Measurements from ENCODE around the gene LHFPL3. TPM values are rescaled to one million over a fixed set of nuclear protein-coding genes. Genes with fewer than 3 reads are reported as not detected.

Gene LHFPL3
- total RNA-seq, 1 experiment from 2014 or later, result 0.80 TPM

DNA sequence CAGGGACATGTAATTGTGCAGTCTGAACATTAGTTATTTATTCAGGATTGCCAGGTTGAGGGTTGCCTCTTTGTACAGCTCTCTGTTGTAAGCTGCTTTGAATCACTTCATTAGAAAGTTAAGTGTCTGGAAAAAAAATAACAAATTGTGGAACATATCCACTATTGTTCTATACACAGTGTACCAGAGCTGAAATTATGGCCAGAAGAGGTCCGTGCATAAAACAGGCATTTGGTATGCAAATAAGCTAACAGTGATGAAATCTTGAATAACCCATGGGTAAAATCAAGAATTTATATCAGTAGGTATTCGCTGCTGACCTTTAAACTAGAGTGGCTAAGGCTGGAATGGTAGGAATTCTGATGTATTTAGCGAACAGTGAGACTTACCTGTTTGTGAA, 152.1 kb downstream of the LHFPL3 start:
- no peak for DNase-seq
- Histone ChIP-seq H3K36me3 (replicated peaks; ENCODE audit: control insufficient read depth, insufficient read depth, low read length) (no peaks in the 10 kb centered on the region), H3K4me3 (ENCODE audit: insufficient read depth, low read depth, low read length) (no peak overlapping the region), H3K27me3 (ENCODE audit: control insufficient read depth, insufficient read depth, low read length) (no peaks in the 10 kb centered on the region)

DNA sequence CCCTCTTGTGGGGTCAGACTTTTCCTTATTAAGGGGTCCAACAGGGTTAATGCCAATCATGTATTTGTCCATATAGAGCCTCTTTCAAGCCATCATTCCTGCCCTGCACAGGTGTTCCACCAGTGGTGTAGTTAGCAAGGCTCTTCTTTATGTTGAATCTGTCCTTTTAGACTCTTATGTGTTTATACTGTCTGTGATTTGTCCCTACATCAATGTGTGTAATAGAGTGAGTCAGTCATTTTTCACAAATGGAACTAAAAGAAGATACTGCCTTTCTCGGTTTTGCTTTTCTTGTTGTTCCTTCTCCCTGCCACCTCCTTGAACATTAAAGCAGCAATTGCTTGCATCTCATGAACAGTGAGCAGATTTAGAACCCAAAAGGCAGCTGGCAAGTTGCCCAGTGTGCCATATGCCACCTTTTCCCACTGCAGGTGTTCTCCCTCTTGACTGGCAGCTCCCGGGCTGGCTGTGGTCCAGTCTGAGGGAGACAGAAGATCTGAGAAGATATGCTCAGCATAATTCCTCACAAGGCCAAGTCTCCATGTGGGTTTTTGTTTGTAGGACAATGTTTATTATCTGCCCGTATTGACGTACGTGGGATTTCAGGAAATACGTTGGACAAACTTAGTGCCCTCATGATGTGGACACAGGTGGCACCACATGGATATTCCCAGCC, 154.1 kb downstream of the LHFPL3 start:
- H3K27me3 ChIP-seq (ENCODE audit: control insufficient read depth, insufficient read depth, low read length), result no peaks in the 10 kb centered on the region

DNA sequence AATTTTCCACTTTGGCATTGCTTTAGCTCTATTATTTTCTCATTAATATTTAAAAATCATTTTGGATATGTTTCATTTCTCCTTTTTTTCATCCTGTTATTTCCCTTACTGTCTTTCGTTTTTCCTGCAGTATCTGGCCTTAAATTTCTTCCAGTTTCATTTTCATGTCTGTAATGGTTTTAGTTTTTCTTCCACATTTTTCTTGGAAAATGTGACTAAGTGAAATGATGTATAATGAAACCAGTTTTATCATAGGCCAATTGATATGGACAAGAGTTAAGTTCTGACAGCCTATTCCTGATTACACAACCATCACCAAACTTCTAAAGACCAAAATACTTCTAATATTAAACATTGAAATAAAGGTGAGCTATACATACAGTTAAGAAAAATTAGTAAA, 158.5 kb downstream of the LHFPL3 start:
- DNase-seq, result no peak
- H3K4me3 ChIP-seq (ENCODE audit: insufficient read depth, low read depth, low read length), result no peak overlapping the region
- H3K27me3 ChIP-seq (ENCODE audit: control insufficient read depth, insufficient read depth, low read length), result no peaks in the 10 kb centered on the region
- H3K36me3 ChIP-seq (replicated peaks; ENCODE audit: control insufficient read depth, insufficient read depth, low read length), result no peaks in the 10 kb centered on the region

More for the DNA sequence above, 154.1 kb downstream of the LHFPL3 start:
- Histone ChIP-seq H3K4me3 (ENCODE audit: insufficient read depth, low read depth, low read length) (no peak overlapping the region), H3K36me3 (replicated peaks; ENCODE audit: control insufficient read depth, insufficient read depth, low read length) (no peaks in the 10 kb centered on the region)
- DNase-seq, result no peak

DNA sequence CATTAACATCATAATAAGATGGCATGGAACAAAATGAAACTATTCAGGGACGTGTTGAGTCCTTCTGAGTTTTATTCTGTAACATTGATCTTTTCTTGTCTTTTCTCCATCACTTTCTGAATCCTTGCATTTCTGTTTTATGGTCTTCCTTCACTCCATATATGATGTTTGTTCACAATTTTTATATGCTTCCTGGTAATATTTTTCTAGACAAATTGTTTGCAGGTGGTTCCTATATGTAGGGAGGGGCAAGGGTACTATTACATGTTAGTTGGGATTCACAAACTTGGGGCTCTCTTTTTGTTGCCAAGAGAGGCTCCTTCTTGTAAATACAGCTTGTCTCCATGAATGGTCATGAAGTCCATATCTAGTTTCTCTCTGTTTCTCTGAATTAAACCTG, 159.2 kb downstream of the LHFPL3 start:
- DNase-seq, result no peak
- Histone ChIP-seq H3K27me3 (ENCODE audit: control insufficient read depth, insufficient read depth, low read length) (no peaks in the 10 kb centered on the region), H3K36me3 (replicated peaks; ENCODE audit: control insufficient read depth, insufficient read depth, low read length) (no peaks in the 10 kb centered on the region), H3K4me3 (ENCODE audit: insufficient read depth, low read depth, low read length) (no peak overlapping the region)

DNA sequence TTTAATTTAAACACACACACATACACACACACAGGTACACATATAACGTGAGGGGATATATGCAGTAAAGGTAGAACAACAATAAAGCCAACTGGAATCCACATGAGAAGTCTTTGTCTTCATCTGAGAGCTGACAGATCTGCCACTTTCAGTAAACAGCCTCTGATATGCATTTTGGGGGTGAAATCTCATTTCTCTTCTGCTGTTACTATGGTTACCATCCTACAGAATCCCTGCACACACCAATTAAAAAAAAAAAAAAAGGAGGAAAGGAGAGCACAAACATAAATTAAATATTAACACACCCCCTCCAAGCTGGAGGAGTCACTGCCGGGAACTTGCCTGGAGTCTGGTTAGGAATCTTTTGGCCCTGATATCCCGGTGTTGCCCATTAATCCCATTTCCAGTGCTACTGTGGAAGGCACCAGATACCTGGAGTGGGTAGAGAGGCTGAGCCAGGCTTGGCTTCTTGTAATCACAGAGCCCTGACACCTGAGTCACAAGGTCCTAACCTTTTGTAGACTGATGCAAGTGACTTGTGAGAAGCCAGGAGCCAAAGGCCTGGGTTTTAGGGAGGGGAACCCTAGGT, 169.1 kb downstream of the LHFPL3 start:
- DNase-seq, result no peak
- H3K27me3 ChIP-seq (ENCODE audit: control insufficient read depth, insufficient read depth, low read length), result no peaks in the 10 kb centered on the region
- no peaks in the 10 kb centered on the region for H3K36me3 ChIP-seq (replicated peaks; ENCODE audit: control insufficient read depth, insufficient read depth, low read length)
- H3K4me3 ChIP-seq (ENCODE audit: insufficient read depth, low read depth, low read length), result no peak overlapping the region

DNA sequence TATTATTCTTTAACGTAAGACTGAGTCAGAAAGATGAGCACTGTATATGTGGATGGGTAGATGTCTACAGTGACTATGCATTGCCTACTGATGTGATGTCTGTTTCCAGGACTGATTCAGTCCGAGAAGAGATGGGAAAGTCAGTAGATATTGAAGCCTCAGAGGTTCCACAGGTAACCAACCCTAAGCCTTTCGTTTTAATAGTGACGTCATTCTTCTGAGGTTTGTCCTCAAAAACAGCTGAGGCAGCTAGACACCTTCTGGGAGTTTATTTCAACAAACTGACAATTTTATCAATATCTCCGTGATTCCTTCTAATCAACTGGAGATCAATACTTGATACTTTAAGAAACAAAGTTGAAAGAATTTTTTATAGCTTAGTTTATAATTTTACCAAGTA, 171.6 kb downstream of the LHFPL3 start:
- Histone ChIP-seq H3K27me3 (ENCODE audit: control insufficient read depth, insufficient read depth, low read length) (no peaks in the 10 kb centered on the region), H3K4me3 (ENCODE audit: insufficient read depth, low read depth, low read length) (no peak overlapping the region), H3K36me3 (replicated peaks; ENCODE audit: control insufficient read depth, insufficient read depth, low read length) (no peaks in the 10 kb centered on the region)
- DNase-seq, result no peak

DNA sequence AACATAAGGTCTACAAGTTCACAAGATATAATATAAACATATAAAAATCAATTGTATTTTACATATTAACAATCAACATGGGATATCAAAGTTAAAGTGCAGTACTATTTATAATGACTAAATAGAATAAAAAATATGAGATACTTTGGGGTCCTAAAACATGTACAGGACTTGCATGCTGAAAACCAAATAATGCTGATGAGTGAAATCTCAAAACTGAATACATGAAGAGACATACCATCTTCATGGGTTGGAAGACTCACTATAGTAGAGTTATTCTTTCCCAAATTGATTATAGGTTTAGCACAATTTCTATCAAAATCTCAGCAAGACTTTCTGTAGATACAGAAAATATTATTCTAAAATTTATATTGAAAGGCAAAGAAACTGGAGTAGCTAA, 181.5 kb downstream of the LHFPL3 start:
- H3K27me3 ChIP-seq (ENCODE audit: control insufficient read depth, insufficient read depth, low read length), result no peaks in the 10 kb centered on the region
- H3K36me3 ChIP-seq (replicated peaks; ENCODE audit: control insufficient read depth, insufficient read depth, low read length), result no peaks in the 10 kb centered on the region
- no peak for DNase-seq
- H3K4me3 ChIP-seq (ENCODE audit: insufficient read depth, low read depth, low read length), result no peak overlapping the region

DNA sequence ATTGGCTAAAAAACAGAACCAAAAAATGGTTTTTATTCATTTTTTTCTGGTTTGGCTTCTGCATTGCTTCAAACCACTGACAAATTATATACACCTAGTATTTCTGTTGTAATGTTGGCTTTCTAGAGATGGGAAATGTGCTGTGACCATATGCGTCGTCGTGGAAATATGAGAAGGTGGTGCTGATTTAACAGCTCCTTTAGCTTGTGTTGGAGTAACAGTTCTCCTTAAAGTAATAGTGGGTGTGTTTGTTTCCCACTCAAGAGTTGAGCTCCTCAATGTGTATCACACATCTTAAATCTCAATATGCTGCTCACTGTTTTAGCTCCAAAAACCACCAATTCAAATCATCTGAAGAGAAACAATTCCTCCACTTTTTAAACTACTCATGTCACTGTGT, 196.4 kb downstream of the LHFPL3 start:
- Histone ChIP-seq H3K36me3 (replicated peaks; ENCODE audit: control insufficient read depth, insufficient read depth, low read length) (no peaks in the 10 kb centered on the region), H3K27me3 (ENCODE audit: control insufficient read depth, insufficient read depth, low read length) (no peaks in the 10 kb centered on the region), H3K4me3 (ENCODE audit: insufficient read depth, low read depth, low read length) (no peak overlapping the region)
- DNase-seq, result no peak

DNA sequence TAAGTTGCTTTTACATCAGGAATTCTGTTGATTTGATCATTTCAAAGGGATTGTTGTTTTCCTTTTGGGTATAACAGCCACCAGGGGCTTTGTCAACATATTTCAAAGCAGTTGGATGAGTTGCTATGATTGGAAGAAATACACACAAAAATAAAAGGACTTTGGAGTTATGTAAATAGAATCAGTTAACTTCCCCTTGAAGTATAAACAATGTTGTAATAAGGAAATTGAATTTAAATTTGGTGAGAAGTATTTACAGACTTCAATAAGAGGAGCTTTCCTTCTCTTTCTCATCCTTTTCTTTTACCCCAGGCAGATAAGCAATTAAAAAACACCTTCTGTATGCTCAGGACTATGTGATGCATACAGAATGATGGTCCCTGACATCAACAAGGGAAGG, 199.7 kb downstream of the LHFPL3 start:
- no peak overlapping the region for H3K4me3 ChIP-seq (ENCODE audit: insufficient read depth, low read depth, low read length)
- no peaks in the 10 kb centered on the region for H3K36me3 ChIP-seq (replicated peaks; ENCODE audit: control insufficient read depth, insufficient read depth, low read length)
- no peaks in the 10 kb centered on the region for H3K27me3 ChIP-seq (ENCODE audit: control insufficient read depth, insufficient read depth, low read length)
- DNase-seq, result no peak

DNA sequence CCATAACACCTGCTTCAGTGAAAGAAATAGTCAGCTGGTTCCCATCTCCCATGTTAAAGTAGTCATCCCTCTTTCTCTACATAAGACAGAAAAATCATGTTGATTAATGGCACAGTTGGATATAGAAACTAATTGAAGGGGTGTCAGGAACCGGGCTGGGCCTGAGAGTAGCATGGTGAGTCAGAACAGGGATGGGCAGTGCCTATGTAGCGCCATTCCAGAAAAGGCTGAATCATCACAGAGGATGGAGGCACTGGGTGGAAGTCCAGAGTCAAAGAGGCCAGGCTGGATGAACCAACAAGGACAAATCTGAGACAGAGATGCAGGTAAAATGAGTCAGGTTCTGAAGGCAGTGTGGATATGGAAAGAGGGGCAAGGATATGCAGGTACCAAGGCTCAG, 201.2 kb downstream of the LHFPL3 start:
- no peak overlapping the region for H3K4me3 ChIP-seq (ENCODE audit: insufficient read depth, low read depth, low read length)
- H3K36me3 ChIP-seq (replicated peaks; ENCODE audit: control insufficient read depth, insufficient read depth, low read length), result no peaks in the 10 kb centered on the region
- no peak for DNase-seq
- no peaks in the 10 kb centered on the region for H3K27me3 ChIP-seq (ENCODE audit: control insufficient read depth, insufficient read depth, low read length)

DNA sequence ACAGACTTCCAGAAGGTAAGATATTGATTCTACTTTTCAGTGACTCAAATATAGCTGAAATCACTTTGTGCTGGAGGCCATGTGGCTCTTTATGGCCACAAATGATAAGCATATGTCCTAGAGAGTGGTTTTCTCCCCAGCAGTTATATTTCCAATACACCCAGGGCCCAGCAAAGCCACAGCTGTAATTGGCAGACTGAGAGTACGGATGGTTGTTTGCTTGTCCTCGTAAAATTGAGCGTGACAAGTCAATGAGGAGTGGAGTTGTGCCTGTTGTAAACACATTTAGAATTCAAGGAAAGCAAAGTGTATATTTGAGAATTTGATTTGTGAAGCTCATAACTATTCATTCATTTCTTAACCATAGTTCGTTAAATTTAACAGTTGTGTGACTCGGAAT, 201.8 kb downstream of the LHFPL3 start:
- no peak for DNase-seq
- H3K27me3 ChIP-seq (ENCODE audit: control insufficient read depth, insufficient read depth, low read length), result no peaks in the 10 kb centered on the region
- no peaks in the 10 kb centered on the region for H3K36me3 ChIP-seq (replicated peaks; ENCODE audit: control insufficient read depth, insufficient read depth, low read length)
- H3K4me3 ChIP-seq (ENCODE audit: insufficient read depth, low read depth, low read length), result no peak overlapping the region

DNA sequence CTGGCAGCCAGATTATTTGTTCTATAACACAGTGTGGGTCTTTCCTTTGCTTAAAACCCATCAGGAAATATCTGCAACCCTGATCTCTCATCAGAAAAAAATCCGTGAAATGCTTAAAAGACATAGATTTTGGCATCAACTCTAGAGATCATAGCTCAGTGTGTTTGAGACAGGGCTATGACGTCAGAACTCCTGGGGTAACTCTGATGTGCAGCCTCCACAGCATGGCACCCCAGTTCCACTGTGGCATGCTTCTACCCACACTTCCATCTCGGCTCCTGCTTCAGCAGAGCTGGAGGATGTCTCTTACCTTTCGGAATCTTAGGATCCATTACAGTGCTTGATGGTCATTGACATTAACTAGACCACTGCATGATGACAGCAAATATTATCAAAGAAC, 205.7 kb downstream of the LHFPL3 start:
- Histone ChIP-seq H3K27me3 (ENCODE audit: control insufficient read depth, insufficient read depth, low read length) (no peaks in the 10 kb centered on the region), H3K4me3 (ENCODE audit: insufficient read depth, low read depth, low read length) (no peak overlapping the region), H3K36me3 (replicated peaks; ENCODE audit: control insufficient read depth, insufficient read depth, low read length) (no peaks in the 10 kb centered on the region)
- no peak for DNase-seq

DNA sequence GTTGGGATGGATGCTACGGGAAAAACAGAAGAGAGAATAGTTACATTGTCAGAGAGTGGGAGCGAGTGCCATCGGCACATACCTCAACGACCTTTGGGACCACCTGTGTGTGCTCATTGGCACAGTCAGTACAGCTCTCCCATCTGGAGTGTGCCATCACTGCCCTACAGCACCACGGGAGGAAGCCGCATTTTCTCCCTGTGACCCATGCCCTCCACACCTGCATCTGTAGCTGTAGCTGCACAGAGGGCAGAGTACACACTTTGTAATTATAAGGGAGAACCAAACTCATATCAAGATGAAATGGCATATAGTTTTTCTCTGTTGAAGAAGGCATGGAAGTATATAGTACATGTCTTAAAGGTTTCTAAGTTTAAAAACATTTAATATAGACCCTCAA, 207.4 kb downstream of the LHFPL3 start:
- H3K27me3 ChIP-seq (ENCODE audit: control insufficient read depth, insufficient read depth, low read length), result no peaks in the 10 kb centered on the region
- H3K4me3 ChIP-seq (ENCODE audit: insufficient read depth, low read depth, low read length), result no peak overlapping the region
- H3K36me3 ChIP-seq (replicated peaks; ENCODE audit: control insufficient read depth, insufficient read depth, low read length), result no peaks in the 10 kb centered on the region
- DNase-seq, result no peak

DNA sequence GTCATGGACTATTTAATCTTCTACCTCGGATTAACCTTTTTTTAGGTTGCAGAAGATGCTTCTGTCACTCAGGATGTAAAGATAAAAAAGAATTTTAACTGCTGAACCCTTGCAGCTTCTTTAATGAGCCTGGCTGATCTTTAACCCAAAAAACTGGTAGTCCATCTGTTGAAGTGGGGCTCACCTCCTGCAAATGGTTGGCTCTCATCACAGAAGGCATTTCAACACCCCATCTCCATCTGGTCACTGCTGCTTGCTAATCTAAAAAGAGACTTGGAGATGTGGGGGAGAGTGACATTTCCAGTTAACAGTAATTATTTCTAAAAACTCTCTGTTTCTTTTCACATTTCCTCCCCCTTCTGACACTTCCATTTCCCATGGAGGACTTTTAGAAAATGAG, 208.6 kb downstream of the LHFPL3 start:
- DNase-seq, result no peak
- H3K27me3 ChIP-seq (ENCODE audit: control insufficient read depth, insufficient read depth, low read length), result no peaks in the 10 kb centered on the region
- H3K4me3 ChIP-seq (ENCODE audit: insufficient read depth, low read depth, low read length), result no peak overlapping the region
- H3K36me3 ChIP-seq (replicated peaks; ENCODE audit: control insufficient read depth, insufficient read depth, low read length), result no peaks in the 10 kb centered on the region

DNA sequence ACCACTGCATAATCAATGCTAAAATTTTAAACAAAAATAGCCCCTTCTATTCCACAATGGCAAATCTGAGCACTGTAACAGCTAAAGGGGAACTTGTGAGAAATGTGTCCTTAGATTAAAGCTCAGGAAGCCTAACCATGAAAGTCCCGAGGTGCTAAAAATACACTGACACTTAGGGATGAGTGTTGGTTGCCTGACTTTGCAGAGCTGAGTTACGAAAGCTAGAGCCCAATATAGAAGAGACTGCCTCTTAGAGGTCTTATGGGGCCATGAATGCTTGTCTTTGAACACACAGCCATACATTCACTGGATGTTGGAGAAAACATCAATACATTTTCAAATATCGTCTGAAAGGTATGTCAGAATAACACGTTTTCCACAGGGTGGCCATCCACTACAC, 209.7 kb downstream of the LHFPL3 start:
- Histone ChIP-seq H3K4me3 (ENCODE audit: insufficient read depth, low read depth, low read length) (no peak overlapping the region), H3K36me3 (replicated peaks; ENCODE audit: control insufficient read depth, insufficient read depth, low read length) (no peaks in the 10 kb centered on the region), H3K27me3 (ENCODE audit: control insufficient read depth, insufficient read depth, low read length) (no peaks in the 10 kb centered on the region)
- DNase-seq, result no peak

DNA sequence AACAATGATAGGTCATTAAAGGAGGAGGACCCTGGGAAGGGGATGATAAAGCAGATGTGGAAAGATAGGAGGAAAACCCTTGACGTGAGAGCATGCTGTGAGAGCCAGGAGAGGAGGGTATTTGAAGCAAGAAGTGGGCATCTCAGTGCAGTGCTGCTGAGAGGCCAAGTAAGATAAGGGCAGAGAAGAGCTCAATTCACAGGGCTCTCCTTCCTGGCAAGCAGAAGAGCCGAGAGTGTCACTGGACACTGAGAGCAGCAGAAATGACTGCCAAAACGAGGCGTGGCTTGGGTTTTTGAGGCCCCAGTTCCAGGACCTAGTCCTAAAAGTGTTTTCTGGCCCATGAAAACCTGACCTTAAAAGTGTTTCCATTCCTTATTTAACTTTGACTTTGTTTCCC, 213.5 kb downstream of the LHFPL3 start:
- Histone ChIP-seq H3K27me3 (ENCODE audit: control insufficient read depth, insufficient read depth, low read length) (no peaks in the 10 kb centered on the region), H3K36me3 (replicated peaks; ENCODE audit: control insufficient read depth, insufficient read depth, low read length) (no peaks in the 10 kb centered on the region), H3K4me3 (ENCODE audit: insufficient read depth, low read depth, low read length) (no peak overlapping the region)
- no peak for DNase-seq

Data from H7 (cell line).